ENCODE measurements around the gene RGS6.

RGS6 gene

GRCh38 chr14:72418806-72419205, 486.6 kb downstream of the RGS6 start:
- no peak for DNase-seq

GRCh38 chr14:72419226-72419775, 487.1 kb downstream of the RGS6 start:
- DNase-seq: no peak

DNA sequence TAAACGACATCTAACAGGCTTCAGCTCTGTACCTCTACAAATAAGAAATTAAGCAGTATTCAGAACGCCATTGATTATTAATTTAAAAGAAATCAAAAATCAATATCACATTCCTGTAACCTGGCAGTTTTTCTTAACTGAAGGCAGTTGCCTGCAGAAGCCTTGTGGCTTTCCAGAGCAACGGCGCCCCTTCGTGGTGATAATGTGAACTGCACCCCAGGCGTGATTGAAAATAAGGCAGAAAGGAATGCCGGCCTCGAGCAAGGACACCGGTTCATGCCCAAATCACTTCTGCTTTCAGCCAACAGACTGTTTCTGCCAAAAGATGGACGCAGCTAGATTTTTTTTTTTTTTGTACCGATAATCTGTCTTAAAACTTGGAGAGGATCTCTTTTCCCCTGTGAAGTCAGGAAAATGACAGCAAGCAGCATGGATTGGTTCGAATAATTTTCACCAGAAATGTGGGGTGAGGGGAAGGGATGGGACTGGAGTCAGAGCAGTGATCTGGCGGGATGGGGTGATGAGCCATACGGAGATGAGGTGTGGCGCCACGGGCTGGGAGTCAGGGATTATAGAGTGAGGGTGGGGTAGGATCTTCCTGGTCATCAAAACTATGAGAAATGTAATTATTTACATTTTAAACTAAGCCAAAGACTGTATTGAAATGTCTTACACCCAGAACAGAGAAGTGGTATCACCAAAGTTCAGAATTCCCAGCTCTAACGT, 488.7 kb downstream of the RGS6 start:
- no peak for DNase-seq

DNA sequence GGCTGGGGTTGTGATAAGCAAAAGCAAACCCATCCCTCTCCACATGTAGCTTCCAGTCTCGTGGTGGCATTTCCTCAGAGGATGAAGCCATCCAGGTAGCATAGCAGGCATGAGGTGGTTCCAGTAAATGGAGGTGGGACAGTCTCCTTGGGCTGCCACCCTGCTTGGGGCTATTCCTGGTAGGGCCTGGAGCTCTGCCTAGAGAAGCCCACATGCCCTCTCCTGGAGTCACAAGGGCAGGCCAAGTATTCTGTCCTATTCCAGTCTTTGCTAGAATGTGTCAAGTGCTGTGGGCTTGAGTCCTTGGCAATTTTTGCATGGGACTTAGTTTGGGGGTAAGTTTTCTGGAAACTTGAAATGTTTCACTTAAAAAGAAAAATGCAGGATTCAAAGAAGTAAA, 491.7 kb downstream of the RGS6 start:
- no peak for DNase-seq

GRCh38 chr14:72430457-72430856, 498.2 kb downstream of the RGS6 start:
- no peak for DNase-seq

DNA sequence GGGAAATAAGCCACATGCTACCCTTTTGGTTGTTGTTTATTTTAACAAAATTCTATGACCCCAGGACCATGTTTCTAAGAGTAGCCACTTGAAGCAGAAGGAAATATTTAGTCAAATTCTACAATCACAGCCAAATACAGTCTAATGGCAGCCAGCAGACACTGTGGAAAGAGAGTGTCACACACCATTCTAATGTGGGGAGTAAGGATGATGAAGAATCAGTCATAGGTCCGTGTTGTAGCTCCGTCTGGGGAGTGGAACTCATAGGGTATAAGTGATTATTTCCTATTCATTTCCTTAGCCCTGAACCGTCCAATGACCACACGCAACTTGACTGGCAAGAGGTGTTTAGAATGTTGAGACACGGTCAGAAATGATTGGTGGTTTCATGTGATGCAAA, 500.5 kb downstream of the RGS6 start:
- DNase-seq: no peak

- no peak for DNase-seq
Measured at GRCh38 chr14:72433511-72433910, 501.3 kb downstream of the RGS6 start.

- DNase-seq: no peak
Measured at GRCh38 chr14:72434856-72435255, 502.6 kb downstream of the RGS6 start.

DNA sequence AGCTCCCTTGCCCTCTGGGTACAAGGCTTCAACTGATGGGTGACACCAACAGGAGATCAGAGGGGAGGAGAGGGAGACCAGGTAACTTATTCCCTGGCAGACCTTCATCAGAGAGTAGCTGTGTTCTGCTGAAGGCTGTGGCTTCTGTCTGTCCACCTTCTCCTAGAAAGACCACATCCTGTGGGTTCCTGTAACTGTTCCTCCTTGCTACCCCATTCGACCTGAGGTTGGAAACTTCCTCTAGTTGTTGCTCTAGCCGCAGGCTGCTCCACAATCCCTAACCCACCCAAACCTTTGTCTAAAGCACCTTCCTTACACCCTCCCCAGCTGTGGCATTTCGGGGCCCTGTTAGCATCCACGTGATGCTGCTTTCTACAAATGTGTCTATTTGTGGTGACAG, 507.5 kb downstream of the RGS6 start:
- no peak for DNase-seq

GRCh38 chr14:72443256-72443655, 511.0 kb downstream of the RGS6 start:
- no peak for DNase-seq

DNA sequence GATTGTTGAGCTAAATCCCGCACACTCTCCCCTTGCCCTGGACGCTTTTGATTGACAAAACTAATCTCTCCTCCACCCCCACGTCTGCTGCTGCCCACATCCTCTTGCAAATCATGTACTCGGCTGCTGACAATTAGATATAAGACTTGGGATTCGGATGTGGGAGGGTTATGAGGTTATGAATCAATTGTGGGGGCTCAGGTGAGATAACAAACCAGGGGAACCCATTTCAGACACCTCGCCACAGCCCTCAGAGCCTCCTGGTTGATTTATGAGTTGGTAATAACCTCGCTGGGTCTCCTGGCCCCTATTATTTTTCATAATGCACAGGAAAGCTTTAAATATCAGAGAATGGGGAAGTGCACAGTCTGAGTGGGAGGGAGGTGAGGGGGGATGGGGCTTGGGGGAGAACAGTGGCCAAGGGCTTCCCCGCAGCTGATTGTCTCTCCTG, 511.8 kb downstream of the RGS6 start:
- no peak for DNase-seq

DNA sequence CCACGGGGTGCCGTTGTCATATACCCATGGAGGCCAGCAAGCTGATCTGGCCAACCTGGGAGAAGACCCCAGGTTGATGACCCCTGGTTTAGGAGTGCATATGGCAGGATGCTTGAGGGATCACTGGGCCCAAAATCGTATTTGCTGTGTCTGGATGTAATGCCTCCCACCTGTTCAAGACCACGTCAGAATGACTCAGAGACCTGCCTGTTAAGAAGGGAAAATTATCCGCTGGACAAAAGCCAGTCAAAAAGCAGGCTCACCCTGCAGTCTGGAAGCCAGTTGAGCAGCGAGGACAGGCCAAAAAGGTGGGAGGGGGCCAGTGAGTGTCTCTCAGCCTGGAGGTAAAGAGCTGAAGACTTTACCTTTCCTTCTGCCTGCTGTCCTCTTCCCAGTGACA, 512.5 kb downstream of the RGS6 start:
- no peak for DNase-seq

- DNase-seq: no peak
Measured at GRCh38 chr14:72448212-72448611, 516.0 kb downstream of the RGS6 start.

- no peak for DNase-seq
Measured at GRCh38 chr14:72450473-72451044, 518.3 kb downstream of the RGS6 start.

GRCh38 chr14:72451054-72451972, 519.1 kb downstream of the RGS6 start:
- DNase-seq: no peak

DNA sequence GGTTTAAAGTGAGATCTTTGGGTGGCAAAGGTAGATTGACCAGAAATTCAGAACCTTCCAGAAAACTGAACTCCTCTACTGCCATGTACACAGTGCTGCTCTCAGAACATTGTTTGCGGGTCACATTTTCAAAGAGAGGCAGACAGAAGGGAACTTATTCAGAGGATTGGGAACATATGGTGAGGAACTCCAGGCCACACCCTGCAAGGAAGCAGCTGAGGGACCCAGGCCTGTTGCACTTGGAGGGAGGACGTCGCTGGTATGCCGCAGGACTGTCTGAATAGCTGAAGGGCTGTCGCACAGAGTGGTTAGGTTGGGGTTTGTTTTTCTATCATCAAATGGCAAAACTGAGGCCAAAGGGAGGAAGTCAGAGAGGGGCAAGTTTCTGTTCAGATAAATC, 520.5 kb downstream of the RGS6 start:
- DNase-seq: no peak

DNA sequence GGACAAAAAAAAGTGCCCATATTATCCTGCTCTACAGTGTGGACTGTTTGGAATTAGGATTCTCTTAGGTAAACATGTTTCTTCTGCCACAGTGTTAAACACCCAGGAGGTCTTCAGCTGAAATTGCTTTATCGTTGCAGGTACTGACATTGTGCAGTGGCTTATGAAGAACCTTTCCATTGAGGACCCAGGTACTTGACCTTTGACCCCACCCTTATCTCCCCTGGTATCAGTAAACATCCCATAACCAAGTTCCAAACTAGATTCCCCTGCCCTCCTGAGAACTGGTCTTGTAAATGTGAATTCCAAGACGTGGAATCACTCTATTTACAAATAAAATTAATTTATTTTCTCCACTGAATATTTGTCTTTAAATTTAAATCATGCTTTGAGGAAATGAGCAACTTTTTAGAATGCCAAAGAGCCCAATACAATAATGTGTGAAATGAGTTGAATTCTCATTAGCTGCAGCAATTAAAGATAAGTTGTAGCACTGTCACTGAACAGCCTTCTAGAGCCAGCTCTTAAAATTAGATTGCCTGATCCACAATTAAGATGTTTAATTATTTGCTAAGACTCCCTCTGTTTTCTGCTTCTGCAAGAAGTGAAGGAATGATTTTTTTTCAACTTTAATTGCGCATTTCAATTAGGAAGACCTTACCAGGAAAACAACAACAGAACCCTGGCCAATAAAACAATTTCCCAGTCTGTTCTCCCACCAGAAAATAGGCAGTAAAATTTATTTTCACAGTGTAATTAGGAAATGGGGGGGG, 522.3 kb downstream of the RGS6 start:
- no peak for DNase-seq

DNA sequence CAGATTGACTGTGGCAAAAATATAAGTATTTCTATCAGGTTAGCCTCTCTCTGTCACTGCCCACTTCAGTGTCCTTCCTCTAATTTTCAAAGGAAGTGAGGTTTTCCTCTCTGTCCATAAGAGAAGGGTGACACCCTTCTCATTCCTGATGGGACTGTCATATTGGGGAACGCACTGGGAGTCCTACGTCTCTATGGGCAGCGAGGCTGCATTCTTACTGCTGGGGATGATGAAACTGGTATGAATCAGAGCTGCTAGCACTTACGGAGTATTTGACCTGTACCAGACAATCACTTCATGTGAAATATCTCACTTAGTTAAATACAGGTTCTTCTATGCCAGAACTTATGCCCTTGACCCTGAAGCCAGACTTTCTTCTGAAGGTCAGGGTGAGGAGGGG, 525.4 kb downstream of the RGS6 start:
- no peak for DNase-seq

DNA sequence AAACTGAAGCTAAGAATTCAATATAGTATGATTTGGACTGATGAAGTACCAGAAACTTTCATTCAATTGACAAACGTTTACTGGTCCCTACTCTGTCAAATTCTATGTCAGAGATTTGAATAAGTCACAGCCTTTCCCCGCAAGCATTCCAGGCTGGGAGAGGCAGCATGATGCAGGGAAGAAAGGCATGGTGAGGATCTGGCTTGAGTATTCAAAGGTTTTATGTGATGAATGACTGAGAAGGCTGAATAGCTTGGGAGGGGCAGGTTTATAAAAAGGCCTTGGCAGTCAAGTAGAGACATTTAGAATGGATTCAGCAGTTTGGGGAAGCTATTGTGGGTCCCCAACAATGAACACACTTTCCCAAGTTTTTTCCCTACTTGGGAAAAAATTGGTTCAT, 529.8 kb downstream of the RGS6 start:
- DNase-seq: no peak

DNA sequence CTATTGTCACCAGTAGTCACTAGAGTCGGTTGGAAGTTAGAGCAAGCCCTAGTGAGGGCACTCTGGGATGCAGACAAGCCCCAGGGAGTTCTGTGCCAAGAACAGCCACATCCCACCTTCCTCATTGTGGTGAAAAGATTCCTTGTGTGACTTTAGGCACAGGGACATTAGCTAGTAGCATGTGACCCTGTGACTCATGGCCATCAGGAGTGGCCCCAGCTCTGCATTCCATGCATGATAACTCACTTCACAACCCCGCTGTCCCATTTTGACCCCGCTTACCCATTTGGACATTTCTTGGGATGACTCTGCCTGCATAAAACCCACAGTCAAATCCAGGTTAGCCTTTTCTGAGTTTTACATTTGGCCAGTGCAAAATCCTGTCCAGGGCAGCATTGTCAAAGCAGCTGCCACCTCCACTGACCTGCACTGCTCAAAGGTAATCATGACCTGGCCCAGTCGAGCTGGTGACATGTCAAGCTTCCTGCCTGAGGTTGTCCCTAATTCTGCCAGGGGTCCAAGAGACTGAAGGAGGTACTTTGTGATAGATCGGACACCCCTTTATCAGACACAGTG, 531.1 kb downstream of the RGS6 start:
- no peak for DNase-seq

- no peak for DNase-seq
Measured at GRCh38 chr14:72464226-72464625, 532.0 kb downstream of the RGS6 start.

DNA sequence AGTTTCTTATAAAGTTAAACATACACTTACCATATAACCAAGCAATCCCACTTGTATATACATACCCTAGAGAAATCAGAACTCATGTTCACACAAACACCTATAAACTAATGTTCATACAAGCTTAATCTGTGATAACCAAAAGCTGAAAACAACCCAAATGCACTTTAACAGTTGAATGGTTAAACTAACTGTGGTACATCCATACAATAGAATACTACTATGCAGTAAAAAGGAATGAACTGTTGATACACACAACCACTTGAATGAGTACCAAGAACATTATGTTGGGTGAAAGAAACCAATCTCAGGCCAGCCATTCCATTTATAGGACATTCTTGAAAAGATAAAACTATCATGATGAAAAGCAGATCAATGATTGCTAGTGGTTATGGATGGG, 534.1 kb downstream of the RGS6 start:
- no peak for DNase-seq

Data from cerebellar nuclear complex (tissue), 1 donor.